NB4 (cell line): ENCODE data around the gene PEX11B.

Source experiments
- DNase-seq: peaks from one replicate; pipeline ENCODE4 v3.0.0; 2010; ENCODE audit warnings: low read depth
- H3K4me3 ChIP-seq: one replicate; pipeline ENCODE4 v1.5.1; 2011; ENCODE audit warnings: mild to moderate bottlenecking, low read depth, low read length, moderate library complexity
- CTCF ChIP-seq: IDR thresholded peaks from one replicate; pipeline ENCODE4 v1.5.1; 2012; ENCODE audit warnings: low read depth, low read length
- MAX ChIP-seq: IDR thresholded peaks from 2 replicates; pipeline ENCODE4 v1.6.1; 2011; ENCODE audit warnings: low read depth, low read length
- MYC ChIP-seq: IDR thresholded peaks from 2 replicates; pipeline ENCODE4 v1.6.1; 2011; ENCODE audit warnings: low read depth, low read length
- POLR2A ChIP-seq: IDR thresholded peaks from 2 replicates; pipeline ENCODE4 v1.6.1; 2011; ENCODE audit warnings: mild to moderate bottlenecking; ENCODE audit not compliant: insufficient read length; ENCODE audit errors: extremely low read depth

PEX11B gene

GRCh38 chr1:145906954-145907753 is 11.4 kb downstream of the PEX11B start:
- H3K4me3 ChIP-seq, result no peak overlapping the region
- TF ChIP-seq CTCF (no peak), POLR2A (no peak)
- DNase-seq, result no peak

DNA sequence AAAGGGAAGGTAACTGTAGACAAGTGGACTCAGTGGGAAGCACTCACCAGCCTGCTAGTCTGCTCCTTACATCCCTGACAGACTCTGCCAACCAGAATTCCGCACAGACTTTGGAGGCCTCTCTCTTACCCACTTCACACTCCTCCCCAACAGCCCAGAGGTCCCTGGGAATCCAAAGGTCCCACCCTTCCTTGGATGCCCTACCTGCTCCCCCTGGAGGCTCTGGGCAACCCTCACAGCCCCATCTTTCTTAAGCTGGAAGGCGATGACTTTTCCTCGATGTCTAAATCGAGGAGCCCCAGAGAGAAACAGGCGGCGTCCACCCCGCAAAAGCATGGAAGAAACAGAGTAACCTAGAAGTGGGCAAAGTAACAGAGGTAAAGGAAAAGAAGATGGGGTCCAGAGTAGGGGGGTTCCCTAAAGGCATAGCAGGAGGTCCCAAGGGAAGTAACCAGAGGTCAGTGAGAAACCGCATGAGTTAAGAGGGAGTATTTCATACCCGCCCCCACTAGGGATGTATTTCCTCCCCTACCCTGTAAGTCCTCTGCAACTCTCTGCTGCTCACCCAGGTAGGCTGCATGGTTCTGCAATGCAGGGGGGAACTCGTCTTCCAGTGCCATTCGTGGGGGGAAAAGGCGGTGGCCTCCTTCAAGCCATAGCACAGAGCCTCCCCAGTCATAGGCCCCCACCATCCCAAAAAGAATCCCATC is 17.1 kb downstream of the PEX11B start:
- no peak for TF ChIP-seq MAX
- TF ChIP-seq MYC, result no peak
- no peak for TF ChIP-seq POLR2A
- no peak for TF ChIP-seq CTCF
- no peak overlapping the region for H3K4me3 ChIP-seq
- DNase-seq, result peak; percentile 74

DNA sequence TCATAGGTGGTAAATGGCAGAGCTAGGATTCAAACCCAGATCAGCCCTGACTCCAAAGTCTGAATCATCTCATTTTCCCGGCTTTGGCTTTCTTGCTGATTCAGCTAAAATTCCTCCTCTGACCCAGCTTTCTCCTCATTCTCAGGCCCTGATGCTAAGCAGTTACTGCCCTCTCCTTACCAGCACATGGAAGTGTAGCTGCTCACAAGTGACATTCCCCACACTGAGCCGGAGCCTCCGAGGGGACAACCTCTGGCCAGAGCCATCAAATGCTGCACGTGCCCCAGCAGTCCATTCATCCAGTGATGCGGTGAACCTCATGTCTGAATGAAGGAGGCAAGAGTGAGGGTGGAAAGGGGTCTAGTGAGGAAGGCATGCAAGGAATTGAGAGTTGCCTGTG is 19.8 kb downstream of the PEX11B start:
- no peak overlapping the region for H3K4me3 ChIP-seq
- no peak for DNase-seq
- no peak for TF ChIP-seq CTCF
- no peak for TF ChIP-seq MYC
- no peak for TF ChIP-seq POLR2A
- TF ChIP-seq MAX, result no peak

DNA sequence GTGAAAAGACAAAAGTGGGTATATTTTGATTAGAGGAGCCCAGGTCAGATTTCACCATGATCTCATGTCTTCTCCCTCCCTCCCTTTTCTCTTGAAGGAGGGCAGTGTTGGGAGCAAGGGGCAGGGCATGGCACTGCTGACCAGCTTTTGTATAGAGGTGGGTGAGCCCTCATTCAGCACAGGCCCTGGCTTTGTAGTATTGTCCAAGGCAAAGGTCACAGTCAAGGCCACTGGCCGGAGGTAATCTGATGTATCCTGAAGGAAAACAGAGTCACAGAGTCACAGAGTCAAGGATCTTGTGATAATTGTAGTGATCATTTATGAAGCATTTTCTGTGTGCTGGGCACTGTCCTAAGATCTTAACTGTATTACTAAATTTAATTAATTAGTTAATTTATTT is 20.5 kb downstream of the PEX11B start:
- DNase-seq, result no peak
- no peak overlapping the region for H3K4me3 ChIP-seq
- TF ChIP-seq CTCF, result no peak
- TF ChIP-seq MAX, result no peak
- TF ChIP-seq POLR2A, result no peak
- no peak for TF ChIP-seq MYC

- no peak overlapping the region for H3K4me3 ChIP-seq
- DNase-seq, result no peak
- TF ChIP-seq MAX (no peak), POLR2A (no peak), CTCF (no peak), MYC (no peak)
Observed at GRCh38 chr1:145895471-145895870, 23.0 kb downstream of the PEX11B start.
